NCI-H2227 treated with DMSO at 0.1 percent for 48 hours (cell line): ENCODE measurements around the gene ZNF17.

Experiments
- DNase-seq: peaks from one replicate; lab custom pipeline; 2025; lab: John Stamatoyannopoulos, UW

The ZNF17 gene

GRCh38 chr19:57434386-57435061 is 23.6 kb downstream of the ZNF17 start:
- DNase-seq: no peak

GRCh38 chr19:57435062-57435978 is 24.4 kb downstream of the ZNF17 start, which contains the start of gene ZNF749:
TSS of gene ZNF749 (plus strand) at chr19:57435325. CDS start at chr19:57435579, 254 bp downstream.
- peak; percentile 100 for DNase-seq

- no peak for DNase-seq
Measured at GRCh38 chr19:57436417-57436816, 25.5 kb downstream of the ZNF17 start.

- DNase-seq: no peak
Measured at GRCh38 chr19:57437931-57438330, 27.0 kb downstream of the ZNF17 start.

GRCh38 chr19:57438925-57439324 is 28.0 kb downstream of the ZNF17 start:
- no peak for DNase-seq

- no peak for DNase-seq
Measured at GRCh38 chr19:57441979-57442752, 31.2 kb downstream of the ZNF17 start.

- DNase-seq: no peak
Measured at GRCh38 chr19:57443121-57443696, 32.2 kb downstream of the ZNF17 start.

- DNase-seq: no peak
Measured at GRCh38 chr19:57452307-57452706, 41.3 kb downstream of the ZNF17 start.

GRCh38 chr19:57465680-57466381 is 54.9 kb downstream of the ZNF17 start:
- no peak for DNase-seq

- no peak for DNase-seq
Measured at GRCh38 chr19:57466489-57466888, 55.5 kb downstream of the ZNF17 start.
